ENCODE data around the gene DBNL. TPM values are rescaled to one million over a fixed set of nuclear protein-coding genes. Genes with fewer than 3 reads are reported as not detected.

DBNL gene
- total RNA-seq, 4 donors from 2014 or later: 108 to 165 (median 138) TPM

GRCh38 chr7:44042221-44042620 lies 2.3 kb upstream of the DBNL start:
- no peaks in the 10 kb centered on the region for H3K9me3 ChIP-seq
- no peak for DNase-seq
- no peak for TF ChIP-seq CTCF (IDR thresholded peaks at IDR 0.05)
- TF ChIP-seq POLR2A (IDR thresholded peaks at IDR 0.05): no peak
- intact Hi-C loops (cut with DNase I): no loop called here
- H3K4me1 ChIP-seq: peaks cover 18 to 28% of the 10 kb centered on the region in 2 donors
- H3K27ac ChIP-seq: no peak overlapping the region
- no peak overlapping the region for H3K4me3 ChIP-seq (replicated peaks in 1 of 3)
- 89 to 94% methylated on average over 2 of the region's 2 CpGs for WGBS, 2 donors
- H3K36me3 ChIP-seq: peaks cover 0 to 4% of the 10 kb centered on the region in 2 donors
- no peaks in the 10 kb centered on the region for H3K27me3 ChIP-seq

GRCh38 chr7:44043902-44044301 lies 600 bp upstream of the DBNL start:
- Histone ChIP-seq H3K4me3 (replicated peaks in 1 of 3) (peak overlapping the region; percentile 38 to 99 (median 91)), H3K9me3 (no peaks in the 10 kb centered on the region), H3K36me3 (peaks cover 0 to 4% of the 10 kb centered on the region in 2 donors), H3K4me1 (peaks cover 18 to 28% of the 10 kb centered on the region in 2 donors), H3K27ac (peak overlapping the region in 2 of 3 donors; percentile 52 to 65), H3K27me3 (no peaks in the 10 kb centered on the region)
- intact Hi-C loops (cut with DNase I): no loop called here
- WGBS, 2 donors: 24 to 30% methylated on average over 8 of the region's 8 CpGs
- TF ChIP-seq CTCF (IDR thresholded peaks at IDR 0.05) (no peak), POLR2A (IDR thresholded peaks at IDR 0.05) (no peak)
- no peak for DNase-seq

- TF ChIP-seq CTCF (IDR thresholded peaks at IDR 0.05): no peak
- TF ChIP-seq POLR2A (IDR thresholded peaks at IDR 0.05): no peak
These were observed 918 bp downstream of the DBNL start for GRCh38 chr7:44045226-44046014.

GRCh38 chr7:44046321-44047061 lies 2.0 kb downstream of the DBNL start:
- intact Hi-C loops (cut with DNase I): no loop called here
- Histone ChIP-seq H3K4me1 (peaks cover 14 to 23% of the 10 kb centered on the region in 2 donors), H3K4me3 (replicated peaks in 1 of 3) (no peak overlapping the region), H3K27ac (no peak overlapping the region), H3K27me3 (no peaks in the 10 kb centered on the region), H3K9me3 (no peaks in the 10 kb centered on the region), H3K36me3 (peaks cover 16 to 18% of the 10 kb centered on the region in 2 donors)
- WGBS, 2 donors: 78% methylated on average over 8 of the region's 8 CpGs
- no peak for DNase-seq
- TF ChIP-seq CTCF (IDR thresholded peaks at IDR 0.05) (no peak), POLR2A (IDR thresholded peaks at IDR 0.05) (no peak)

More at GRCh38 chr7:44045226-44046014, 918 bp downstream of the DBNL start:
- Histone ChIP-seq H3K4me3 (replicated peaks in 1 of 3) (peak overlapping the region; percentile 89 to 99 (median 91)), H3K9me3 (no peaks in the 10 kb centered on the region), H3K36me3 (peaks cover 8 to 10% of the 10 kb centered on the region in 2 donors), H3K27ac (peak overlapping the region; percentile 44 to 65 (median 52)), H3K27me3 (no peaks in the 10 kb centered on the region), H3K4me1 (peaks cover 18 to 28% of the 10 kb centered on the region in 2 donors)
- intact Hi-C loops (cut with DNase I): no loop called here
- WGBS, 2 donors: 27 to 28% methylated on average over 15 of the region's 15 CpGs
- DNase-seq: no peak
